ENCODE results near the gene ZNF217. TPM values are rescaled to one million over a fixed set of nuclear protein-coding genes. Genes with fewer than 3 reads are reported as not detected.
"Not testable (repeated sequence)": the region's sequence is repeated elsewhere in the genome, so short reads cannot be mapped to it uniquely, and the experiment has no call there.

The ZNF217 gene
- polyA plus RNA-seq, 1 donor, result 12.4 TPM

DNA sequence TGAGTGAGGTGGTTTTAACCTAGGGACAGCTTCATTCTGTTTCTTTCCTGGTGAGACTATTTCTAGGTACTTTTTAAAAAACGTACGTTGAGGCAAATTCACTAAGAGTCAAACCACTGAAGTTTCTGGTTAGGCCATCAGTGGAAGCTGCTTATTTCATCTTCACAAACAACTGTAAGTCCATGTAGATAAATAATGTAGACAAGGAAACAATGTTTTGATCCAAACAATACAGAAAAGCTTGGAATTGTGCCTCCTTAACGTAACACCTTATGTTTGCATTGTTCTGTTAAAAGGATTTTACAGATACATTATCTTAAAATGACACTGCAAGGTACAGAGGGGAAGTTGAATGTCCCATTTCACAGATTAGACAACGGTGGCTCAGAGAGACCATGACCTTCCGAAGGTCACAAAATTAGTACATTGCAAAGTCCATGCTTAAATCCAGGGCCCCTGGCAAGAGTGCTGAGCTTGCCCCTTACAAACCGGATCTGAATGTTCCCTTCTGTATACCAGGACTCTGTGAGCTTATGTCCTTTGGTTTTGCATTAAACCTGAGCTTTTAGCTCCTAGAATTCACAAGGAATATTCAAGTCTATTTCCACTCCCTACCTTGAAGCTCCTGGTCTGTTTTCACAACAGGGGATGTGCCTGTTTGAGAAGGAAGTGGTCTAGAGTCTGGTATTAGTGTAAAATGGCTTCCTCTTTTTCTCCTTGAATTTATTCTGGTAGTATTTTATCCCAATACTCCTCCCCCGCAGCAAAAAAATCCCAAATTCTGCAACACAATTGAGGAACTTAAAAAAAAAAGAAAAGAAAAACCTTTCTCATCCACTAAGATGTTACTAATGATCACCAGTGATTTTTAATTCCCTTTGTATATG is 28.9 kb upstream of the ZNF217 start:
- no peak for DNase-seq (ENCODE audit: low read depth)

DNA sequence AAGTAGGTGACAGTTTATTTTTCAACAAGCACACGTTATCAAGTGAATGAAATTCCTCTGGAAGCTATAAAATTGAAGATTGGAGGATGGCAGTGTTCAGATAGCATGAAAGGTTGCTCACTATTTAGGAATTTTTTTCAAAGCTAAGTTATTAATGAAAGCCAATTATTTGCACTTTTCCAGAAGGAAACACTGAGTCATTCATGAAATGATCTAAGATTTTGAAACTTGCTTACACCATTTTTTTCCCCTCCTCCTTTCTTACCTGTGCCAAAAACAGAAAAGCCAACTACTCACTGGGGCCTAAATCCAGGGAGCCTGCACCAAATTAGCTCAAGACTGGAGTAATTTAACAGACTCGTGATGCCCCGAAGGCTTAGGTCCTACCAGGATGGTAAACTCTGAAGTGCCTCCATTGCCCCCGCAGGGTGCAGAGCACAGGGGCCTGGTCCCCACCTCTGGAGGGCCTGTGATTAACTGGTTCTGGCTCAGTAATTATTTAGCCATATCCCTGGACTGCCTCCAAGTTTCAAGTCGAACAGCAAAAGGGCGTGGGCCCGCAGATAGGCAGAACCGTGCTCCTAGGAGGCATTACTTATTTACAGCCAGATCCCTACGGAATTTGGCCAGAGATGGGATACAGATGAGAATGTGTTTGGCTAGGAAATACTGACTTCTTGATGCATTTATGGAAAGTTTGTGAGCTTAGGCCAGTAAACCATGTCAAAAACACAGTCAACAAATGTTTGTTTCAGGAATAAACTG is 28.0 kb upstream of the ZNF217 start:
- peak; percentile 87 for DNase-seq (ENCODE audit: low read depth)

DNA sequence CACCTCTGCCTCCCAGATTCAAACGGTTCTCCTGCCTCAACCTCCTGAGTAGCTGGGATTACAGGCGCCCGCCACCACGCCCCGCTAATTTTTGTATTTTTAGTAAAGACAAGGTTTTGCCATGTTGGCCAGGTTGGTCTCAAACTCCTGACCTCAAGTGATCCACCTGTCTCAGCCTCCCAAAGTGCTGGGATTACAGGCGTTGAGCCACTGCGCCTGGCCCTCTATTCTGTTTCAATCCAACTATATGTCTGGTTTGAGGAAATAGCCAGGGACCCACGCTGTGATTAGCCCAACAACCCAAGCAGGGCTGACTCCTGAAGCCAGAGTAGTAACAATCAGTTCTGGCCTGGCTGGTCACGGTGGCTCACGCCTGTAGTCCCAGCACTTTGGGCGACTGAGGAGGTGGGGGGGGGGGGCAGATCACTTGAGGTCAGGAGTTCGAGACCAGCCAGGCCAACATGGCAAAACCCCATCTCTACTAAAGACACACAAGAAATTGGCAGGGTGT is 24.9 kb upstream of the ZNF217 start:
- DNase-seq (ENCODE audit: low read depth), result not testable (repeated sequence)

DNA sequence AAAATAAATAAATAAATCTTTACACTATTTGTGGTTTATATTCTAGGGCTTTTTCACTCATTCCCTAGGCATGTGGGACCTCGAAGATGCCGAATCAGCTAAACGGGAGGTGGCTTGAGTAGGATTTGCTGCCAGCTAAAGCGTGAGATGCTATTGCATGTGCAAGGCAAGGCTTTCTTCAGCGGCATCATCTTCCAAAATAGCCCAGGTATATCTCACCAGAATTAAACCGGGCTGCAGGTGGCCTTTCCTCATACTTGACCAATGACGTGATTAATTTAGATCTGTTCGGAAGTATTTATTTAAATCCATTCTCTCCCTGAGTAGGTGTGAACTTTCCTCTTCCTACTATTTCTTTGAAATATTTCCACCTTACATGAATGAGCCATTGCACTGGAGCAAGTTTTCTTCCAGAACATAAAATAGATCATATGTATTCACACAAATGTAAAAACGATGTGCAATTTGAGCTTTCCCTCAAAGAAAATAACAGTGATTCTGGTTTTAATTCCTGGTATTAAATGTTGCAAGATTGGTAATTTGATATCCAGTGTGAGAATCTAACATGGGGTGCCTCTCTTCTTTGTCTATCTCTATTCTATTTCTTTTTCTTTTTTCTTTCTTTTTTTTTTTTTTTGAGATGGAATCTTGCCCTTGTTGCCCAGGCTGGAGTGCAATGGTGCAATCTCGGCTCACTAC is 24.3 kb upstream of the ZNF217 start:
- DNase-seq (ENCODE audit: low read depth), result no peak

DNA sequence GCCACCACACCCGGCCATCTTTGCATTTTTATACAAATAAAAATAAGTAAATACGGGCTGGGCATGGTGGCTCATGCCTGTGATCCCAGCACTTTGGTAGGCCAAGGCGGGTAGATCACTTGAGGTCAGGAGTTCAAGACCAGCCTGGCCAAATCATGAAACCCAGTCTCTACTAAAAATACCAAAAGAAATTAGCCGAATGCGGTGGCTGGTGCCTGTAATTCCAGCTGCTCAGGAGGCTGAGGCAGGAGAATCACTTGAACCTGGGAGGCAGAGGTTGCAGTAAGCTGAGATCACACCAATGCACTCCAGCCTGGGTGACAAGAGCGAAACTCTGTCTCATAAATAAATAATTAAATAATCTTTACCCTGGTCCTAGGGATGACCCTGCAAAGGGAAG is 22.9 kb upstream of the ZNF217 start:
- not testable (repeated sequence) for DNase-seq (ENCODE audit: low read depth)

DNA sequence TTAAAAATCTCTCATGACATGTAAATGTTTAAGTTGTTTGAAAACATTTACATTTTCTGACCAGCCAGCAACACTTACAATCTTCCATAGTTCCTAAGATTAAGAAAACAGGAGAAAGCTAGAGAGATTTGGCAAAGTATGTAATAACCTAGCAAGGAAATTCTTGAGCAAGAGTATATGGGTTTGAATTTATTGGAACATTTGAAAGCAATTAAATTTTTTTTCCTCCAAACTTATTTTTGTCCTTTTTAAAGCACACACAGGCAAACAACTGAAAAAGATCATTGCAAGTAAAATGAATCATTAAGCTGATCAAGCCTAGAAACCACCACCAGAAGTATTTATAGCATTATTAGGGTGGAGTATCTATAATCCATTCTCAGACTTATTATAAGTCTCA is 20.1 kb upstream of the ZNF217 start:
- no peak for DNase-seq (ENCODE audit: low read depth)

DNA sequence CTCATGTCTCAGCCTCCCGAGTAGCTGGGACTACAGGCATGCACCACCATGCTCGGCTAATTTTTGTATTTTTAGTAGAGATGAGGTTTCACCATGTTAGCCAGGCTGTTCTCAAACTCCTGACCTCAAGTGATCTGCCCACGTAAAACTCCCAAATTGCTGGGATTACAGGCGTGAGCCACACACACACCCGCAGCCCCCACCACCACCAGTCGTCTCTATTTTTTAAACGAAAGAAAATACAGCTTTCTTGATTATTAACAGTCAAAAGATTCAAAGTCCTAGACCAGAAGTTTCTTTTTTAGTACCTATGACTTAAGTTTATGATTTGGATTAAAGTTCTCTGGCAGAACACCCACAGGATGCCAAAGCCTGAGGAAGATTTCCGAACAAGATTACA is 18.6 kb upstream of the ZNF217 start:
- DNase-seq (ENCODE audit: low read depth), result not testable (repeated sequence)

DNA sequence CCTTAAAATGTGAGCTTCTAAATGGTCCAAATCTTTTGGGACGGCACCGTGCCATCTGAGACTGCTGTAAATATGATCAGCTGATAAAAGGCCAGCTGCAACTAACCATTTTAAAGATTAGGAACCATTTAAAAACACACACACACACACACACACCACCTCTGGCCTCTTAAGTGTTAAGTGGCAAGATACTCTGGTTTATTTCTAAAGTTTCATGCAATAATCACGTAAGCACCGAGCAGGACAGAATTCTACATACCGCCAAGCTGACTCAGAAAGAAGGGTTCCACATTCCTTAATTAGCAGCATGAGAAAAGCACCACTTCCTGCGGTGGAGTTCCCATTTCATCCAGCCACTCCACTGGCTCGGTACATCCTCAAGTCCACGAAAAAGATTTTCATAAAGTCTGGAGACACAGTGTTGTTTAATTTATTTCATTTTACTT is 17.8 kb upstream of the ZNF217 start:
- DNase-seq (ENCODE audit: low read depth), result no peak

DNA sequence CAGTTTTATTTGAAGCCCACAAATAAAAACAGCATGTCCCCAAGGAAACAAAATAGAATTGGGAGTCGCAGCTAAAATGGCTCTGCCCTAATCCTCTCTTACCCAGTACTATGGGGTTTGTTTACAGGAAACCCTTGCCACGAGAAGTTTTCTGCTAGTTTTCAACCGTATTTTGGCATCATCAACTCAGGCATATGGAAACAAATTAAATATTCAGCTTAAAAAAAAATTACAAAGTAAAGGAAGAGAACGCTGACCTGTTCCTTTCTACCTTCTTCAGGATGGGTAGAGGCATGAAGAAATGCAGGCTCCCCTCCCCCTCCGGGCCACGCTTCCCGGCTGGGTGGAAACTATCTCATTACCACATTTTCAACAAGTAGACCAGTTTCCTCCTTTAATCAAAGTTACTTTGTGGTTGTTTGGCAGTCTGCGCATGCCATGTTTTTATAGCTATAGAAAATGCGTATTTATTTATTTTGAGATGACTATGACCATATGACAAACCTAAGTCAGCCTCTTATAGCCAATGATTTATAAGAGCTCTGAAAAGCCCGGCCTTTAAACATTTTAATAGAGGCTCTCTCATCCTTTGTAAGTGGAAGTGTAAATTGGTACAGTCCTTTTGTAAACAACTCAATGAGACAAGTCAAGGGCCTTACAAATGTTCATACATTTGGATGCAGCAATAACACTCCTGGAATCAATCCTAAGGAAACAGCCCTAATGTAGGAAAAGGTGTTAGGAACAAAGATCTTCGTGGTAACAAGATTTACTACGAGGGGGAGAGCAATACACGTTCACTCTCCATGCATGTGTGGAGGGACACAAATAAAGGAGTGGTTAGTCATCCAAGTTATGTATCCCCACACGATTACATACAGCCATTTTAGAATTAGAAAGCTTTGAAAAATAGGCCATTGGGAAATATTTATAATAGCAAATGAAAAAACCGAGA is 16.1 kb upstream of the ZNF217 start:
- no peak for DNase-seq (ENCODE audit: low read depth)

DNA sequence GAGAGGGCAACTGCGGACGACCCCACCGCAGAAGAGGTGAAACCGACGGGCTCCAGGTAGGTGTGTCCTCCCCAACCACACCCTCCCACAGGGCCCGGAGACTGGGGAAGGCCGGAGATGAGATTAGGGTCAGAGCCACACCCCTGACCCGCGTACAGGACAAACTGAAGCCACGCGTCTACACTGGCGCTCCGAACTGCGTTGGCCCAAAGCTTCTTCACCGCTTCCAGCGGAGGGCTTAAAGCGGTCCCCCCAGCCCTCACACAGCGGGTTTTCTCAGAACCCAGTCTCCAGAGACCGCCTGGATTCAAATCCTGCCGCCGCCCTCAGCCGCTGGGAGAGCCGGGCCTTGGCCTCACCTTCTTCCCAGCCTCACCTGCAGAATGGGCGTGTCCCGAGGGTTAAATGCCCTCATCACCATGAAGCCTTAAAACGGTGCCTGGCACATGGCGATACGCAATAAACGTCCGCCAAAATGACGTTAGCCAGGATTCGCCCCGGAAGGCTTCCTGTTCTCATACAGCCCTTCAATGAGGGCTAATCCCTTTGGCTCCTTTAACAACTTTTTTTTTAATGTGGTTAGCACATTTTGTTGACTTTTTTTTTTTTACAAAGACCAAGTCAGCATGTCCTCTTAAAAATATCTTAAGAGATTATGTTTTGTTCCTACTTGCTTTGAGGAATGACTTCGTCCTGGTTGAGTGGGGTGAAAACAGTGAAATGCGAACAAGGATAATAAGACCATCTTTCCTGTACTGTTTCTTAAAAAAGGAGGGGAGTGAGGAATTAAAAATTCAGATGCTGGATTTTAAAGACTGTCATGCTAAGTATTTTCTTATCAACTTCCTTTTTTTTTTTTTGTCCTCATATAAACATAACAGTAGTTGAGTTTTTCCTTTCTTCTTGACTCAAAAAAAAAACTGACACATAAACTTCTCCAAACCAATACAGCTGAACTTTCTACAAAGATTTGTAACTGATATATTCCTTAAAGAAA is 15.1 kb upstream of the ZNF217 start:
- DNase-seq (ENCODE audit: low read depth), result no peak

DNA sequence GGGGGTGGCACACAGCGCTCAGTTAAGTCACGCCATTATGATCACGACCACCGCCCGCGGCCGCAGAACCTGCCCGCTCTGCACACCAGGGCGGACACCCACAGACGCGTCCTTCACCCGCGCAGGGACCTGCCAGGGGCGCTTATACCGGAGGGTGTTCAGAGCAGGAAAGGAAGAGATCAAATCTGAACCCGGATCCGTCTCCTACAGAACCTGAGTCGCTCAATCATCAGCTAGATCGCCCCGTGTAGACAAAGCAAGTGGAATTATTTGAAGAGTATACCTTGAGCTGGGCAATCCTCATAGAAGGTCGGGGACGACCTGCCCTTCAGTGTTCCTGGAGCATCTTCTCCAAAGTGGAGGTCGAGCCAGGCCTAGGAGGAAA is 14.4 kb upstream of the ZNF217 start:
- no peak for DNase-seq (ENCODE audit: low read depth)

DNA sequence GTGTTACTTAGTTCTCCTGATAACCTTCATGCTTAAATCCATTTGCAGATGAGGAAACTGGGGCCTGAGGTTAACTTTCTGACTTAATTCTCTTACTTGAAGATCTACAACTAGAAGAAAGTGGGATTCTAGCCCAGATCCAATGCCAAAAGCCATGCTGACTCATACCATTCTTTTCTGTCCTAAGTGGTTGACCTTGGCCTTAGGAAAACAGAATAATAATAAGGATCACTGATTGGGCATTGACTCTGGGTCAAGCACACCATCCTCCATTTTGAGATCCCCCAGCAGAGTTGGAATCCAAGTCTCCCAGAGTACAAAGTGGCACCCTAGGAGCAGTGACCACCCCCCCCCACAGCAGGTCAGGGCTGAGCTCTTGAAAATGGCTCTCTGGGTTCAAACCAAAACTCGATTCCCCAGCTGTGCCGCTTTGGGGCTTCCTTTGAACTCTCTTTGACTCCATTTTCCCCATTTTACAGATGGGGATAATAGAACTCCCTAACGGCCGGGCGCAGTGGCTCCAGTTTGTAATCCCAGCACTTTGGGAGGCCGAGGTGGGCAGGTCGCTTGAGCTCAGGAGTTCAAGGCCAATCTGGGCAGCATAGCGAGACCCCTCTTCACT is 12.8 kb upstream of the ZNF217 start:
- DNase-seq (ENCODE audit: low read depth), result no peak

DNA sequence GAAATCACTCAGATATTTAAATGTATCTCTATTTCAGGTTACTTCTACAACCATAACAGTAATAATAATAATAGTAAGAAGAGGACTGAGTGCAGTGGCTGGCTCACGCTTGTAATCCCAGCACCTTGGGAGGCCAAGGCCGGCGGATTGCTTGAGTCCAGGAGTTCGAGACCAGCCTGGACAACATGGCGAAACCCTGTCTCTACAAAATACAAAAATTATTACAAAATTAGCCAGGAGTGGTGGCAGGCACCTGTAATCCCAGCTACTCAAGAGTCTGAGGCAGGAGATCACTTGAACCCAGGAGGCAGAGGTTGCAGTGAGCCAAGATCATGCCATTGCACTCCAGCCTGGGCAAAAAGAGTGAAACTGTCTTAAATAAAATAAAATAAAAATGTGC is 11.8 kb upstream of the ZNF217 start:
- DNase-seq (ENCODE audit: low read depth), result not testable (repeated sequence)

DNA sequence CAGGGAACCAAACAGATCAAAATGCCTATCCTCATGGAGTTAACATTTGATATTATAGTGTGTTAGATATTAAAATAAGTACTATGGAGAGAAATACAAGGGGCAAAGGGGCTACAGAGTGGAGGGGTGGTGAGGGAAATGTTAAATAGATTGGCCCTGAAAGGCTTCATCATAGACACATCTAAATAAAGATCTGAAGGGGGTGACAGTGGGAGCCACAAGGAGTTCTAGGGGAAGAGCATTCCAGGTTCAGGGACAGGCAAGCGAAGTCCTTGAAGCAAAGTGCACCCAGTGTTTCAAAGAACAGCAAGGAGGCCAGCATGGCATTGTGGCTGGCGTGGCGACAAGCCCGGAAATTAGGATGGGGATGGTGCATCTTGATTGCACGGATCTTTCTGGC is 11.2 kb upstream of the ZNF217 start:
- DNase-seq (ENCODE audit: low read depth), result not testable (repeated sequence)

DNA sequence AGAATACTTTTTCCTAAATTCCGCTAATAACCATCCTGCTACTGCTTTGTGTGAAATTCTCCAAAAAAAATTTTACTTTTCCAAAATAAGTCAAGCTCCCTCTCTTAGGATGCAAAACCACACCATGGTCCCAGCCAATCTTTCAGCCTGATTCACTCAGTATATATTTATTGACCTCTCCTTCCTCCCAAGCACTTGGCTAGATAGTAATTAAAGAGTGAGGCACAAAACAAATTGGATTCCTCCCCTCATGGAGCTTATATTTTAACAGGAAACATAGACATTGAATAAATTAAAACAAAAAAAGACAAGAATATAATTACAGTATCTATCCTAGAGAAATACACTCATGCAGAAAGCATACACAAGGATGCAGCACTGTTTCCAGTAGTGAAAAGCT is 9.0 kb upstream of the ZNF217 start:
- no peak for DNase-seq (ENCODE audit: low read depth)

DNA sequence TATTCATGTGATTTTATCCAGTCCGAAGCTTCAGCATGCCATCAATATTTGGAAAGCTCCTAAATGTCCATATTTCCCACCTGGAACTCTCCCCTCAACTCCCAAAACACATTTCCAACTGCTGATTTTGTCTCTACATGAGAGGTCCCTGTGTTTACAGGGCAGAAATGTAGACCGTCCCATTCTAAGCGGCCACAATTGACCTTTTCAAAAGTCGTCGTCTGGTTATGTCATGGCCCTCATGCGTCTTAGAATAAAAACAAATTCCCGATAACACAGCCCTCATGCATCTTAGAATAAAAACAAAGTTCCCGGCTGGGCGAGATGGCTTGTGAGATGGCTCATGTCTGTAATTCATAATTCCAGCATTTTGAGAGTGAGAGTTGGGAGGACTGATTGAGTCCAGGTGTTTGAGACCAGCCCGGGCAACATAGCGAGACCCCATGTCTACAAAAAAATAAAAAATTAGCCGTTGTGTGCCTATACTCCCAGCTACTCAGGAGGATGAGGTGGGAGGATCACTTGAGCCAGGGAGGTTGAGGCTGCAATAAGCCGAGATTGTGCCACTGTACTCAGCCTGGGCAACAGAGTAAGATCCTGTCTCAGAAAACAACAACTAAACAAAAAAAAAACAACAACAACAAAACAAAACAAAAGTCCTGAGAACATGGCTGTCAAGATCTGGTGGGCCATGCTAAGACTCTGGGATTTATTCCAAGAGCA is 6.4 kb upstream of the ZNF217 start:
- DNase-seq (ENCODE audit: low read depth), result no peak

DNA sequence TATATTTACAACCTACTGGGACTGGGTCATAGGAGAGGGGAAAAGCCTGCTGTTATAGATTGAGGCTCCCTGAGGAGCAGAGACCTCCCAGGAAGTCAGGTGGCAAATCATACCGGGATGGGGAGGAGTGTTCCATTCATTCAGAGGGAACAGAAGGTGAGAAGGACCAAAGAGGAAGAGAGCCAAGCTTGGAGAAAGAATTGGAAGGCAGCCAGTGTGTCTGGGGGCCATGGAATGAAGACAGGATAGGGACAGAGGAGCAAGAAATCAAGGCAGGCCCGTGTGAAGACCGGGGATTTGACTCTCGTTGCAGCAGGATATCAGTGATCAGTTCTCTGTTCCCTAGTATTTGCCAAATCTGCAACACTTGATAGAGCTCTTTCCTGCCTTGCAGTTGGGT is 5.7 kb upstream of the ZNF217 start:
- no peak for DNase-seq (ENCODE audit: low read depth)

DNA sequence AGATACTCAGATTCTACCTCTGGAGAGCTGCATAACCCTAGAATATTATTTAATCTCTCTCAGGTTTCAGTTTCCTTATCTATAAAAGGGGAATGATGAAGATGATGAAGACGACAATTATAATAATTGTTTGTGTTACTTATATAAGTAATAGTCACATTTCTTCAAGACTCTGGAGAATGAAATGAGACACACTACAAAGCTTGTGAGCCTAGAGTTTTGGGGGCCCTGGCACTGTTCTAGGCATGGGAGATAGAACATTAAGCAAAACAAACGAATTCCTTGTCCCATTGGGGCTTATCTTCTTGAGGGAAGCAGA is 5.4 kb upstream of the ZNF217 start:
- DNase-seq (ENCODE audit: low read depth), result no peak

All from forelimb muscle (tissue), 1 donor.